H1 (cell line): Measurements from ENCODE around the gene ELP1. TPM values are rescaled to one million over a fixed set of nuclear protein-coding genes. Genes with fewer than 3 reads are reported as not detected.

ENCODE experiments used
- CBX8 ChIP-seq: fragments of 300-800, 300-1000 bp; sonication (generic); IDR thresholded peaks from 2 replicates; pipeline ENCODE4 v1.7.1; 2016; ENCODE audit warnings: low read depth, low read length, borderline replicate concordance
- POU5F1 ChIP-seq: IDR thresholded peaks from 2 replicates; pipeline ENCODE4 v1.6.1; 2011; ENCODE audit warnings: low read depth, mild to moderate bottlenecking, low read length, moderate library complexity
- SIX5 ChIP-seq: IDR thresholded peaks from 2 replicates; pipeline ENCODE4 v1.6.1; 2011; ENCODE audit warnings: mild to moderate bottlenecking, low read depth, low read length
- SP1 ChIP-seq: IDR thresholded peaks from 2 replicates; pipeline ENCODE4 v1.6.1; 2011; ENCODE audit warnings: low read depth, low read length
- SUZ12 ChIP-seq: fragments of 200-600 bp; sonication (generic); IDR thresholded peaks from 2 replicates; pipeline ENCODE4 v1.6.1; 2012; ENCODE audit warnings: mild to moderate bottlenecking, inconsistent platforms, low read length, moderate library complexity, mixed read lengths
- polyA plus RNA-seq, 7 experiments: library from polyadenylated mRNA; depleted of rRNA in 3 of 7; stranded (reverse) in 5 of 7; unstranded in 2 of 7; fragments of >200 nt in 5 of 7; fragments of 200-250 nt in 2 of 7; gene quantifications; 1 replicate in 5 of 7; 2 replicates in 1 of 7; 4 replicates in 1 of 7; pipeline versions ENCODE4 v1.2.1 to v1.2.3, GENCODE V29; 2011 to 2013; ENCODE audit warnings: missing spikeins in 2 of 7, mixed read lengths in 2 of 7
- total RNA-seq: library from RNA; stranded (reverse); fragmentation: NEBNext Ultra II Directional; extraction: Animal tissue kit (Norgen Biotek cat#: 25700); gene quantifications from 2 replicates; pipeline ENCODE4 v1.2.1, GENCODE V29; 2021

Gene ELP1
- total and polyA plus RNA-seq, 2 of the 8 experiments (the other 6 are each of a cell fraction or from before 2014, with no cell fraction given) = 13.9 to 31.3 TPM

DNA sequence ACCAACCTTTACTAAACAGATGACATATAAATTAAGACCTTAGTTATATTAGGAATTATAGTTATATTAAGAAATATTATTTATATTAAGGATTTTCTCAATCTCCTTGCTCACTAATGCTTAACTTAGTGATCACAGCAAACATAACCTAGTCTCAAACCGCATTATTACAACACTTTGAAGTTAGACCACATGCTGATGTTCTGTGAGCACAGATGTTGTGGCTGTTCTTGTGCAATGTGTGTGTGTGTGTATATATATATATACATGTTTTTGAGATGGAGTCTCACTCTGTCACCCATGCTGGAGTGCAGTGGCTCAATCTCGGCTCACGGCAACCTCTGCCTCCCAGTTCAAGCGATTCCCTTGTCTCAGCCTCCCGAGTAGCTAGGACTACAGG, 20.5 kb downstream of the ELP1 start (continued):
- TF ChIP-seq SIX5 (no peak), CBX8 (no peak), SUZ12 (no peak), POU5F1 (no peak), SP1 (no peak)
